ENCODE measurements around the gene ING4.

Gene ING4

GRCh38 chr12:6606331-6607131 is 56.4 kb downstream of the ING4 start:
- H3K4me3 ChIP-seq (ENCODE audit: low read depth, low read length) = peak overlapping the region; percentile 82
- TF ChIP-seq CTCF (IDR thresholded peaks at IDR 0.05; ENCODE audit: borderline replicate concordance, insufficient read depth, low read depth, low read length) = no peak

GRCh38 chr12:6605421-6606330 is 57.2 kb downstream of the ING4 start:
- H3K4me3 ChIP-seq (ENCODE audit: low read depth, low read length) = peak overlapping the region; percentile 82
- peak; percentile 0; the same call in 1 of the 2 replicates for TF ChIP-seq CTCF (IDR thresholded peaks at IDR 0.05; ENCODE audit: borderline replicate concordance, insufficient read depth, low read depth, low read length)

- H3K4me3 ChIP-seq (ENCODE audit: low read depth, low read length) = peak overlapping the region; percentile 82
- TF ChIP-seq CTCF (IDR thresholded peaks at IDR 0.05; ENCODE audit: borderline replicate concordance, insufficient read depth, low read depth, low read length) = no peak
Observed at GRCh38 chr12:6604259-6605029, 58.5 kb downstream of the ING4 start.

GRCh38 chr12:6603095-6603567 is 59.8 kb downstream of the ING4 start:
- TF ChIP-seq CTCF (IDR thresholded peaks at IDR 0.05; ENCODE audit: borderline replicate concordance, insufficient read depth, low read depth, low read length) = no peak
- H3K4me3 ChIP-seq (ENCODE audit: low read depth, low read length) = no peak overlapping the region

GRCh38 chr12:6602526-6602925 is 60.4 kb downstream of the ING4 start:
- TF ChIP-seq CTCF (IDR thresholded peaks at IDR 0.05; ENCODE audit: borderline replicate concordance, insufficient read depth, low read depth, low read length) = no peak
- H3K4me3 ChIP-seq (ENCODE audit: low read depth, low read length) = no peak overlapping the region
